ENCODE results near the gene DNM1. TPM values are rescaled to one million over a fixed set of nuclear protein-coding genes. Genes with fewer than 3 reads are reported as not detected.
"Not testable (repeated sequence)": the region's sequence is repeated elsewhere in the genome, so short reads cannot be mapped to it uniquely, and the experiment has no call there.

Gene DNM1
- total RNA-seq, 2 experiments from 2014 or later, result 0.40 to 0.65 TPM

GRCh38 chr9:128257907-128258306 lies 54.7 kb downstream of the DNM1 start:
- ChIA-PET CTCF (no interaction called here), POLR2A (no interaction called here)

GRCh38 chr9:128258326-128258725 lies 55.1 kb downstream of the DNM1 start:
- CTCF ChIA-PET, result no interaction called here
- POLR2A ChIA-PET, result no interaction called here

GRCh38 chr9:128259156-128259555 lies 56.0 kb downstream of the DNM1 start:
- ChIA-PET POLR2A (no interaction called here), CTCF (no interaction called here)

GRCh38 chr9:128260340-128260739 lies 57.2 kb downstream of the DNM1 start:
- CTCF ChIA-PET, result interaction anchor here (0.9 to 1.0 kb wide), 2 partner anchors 11 to 558 kb away, joined by 3 to 4 read pairs; partner anchors contain the start of gene ENDOG
- POLR2A ChIA-PET, result no interaction called here

GRCh38 chr9:128262687-128263086 lies 59.5 kb downstream of the DNM1 start:
- ChIA-PET CTCF (interaction anchor here (0.7 to 0.8 kb wide), 2 partner anchors 9 to 23 kb away, joined by 3 to 4 read pairs; no protein-coding TSS in a partner anchor), POLR2A (no interaction called here)

GRCh38 chr9:128265348-128265847 lies 62.2 kb downstream of the DNM1 start:
- ChIA-PET CTCF (no interaction called here), POLR2A (interaction anchor here (0.7 kb wide), 1 partner anchor 274 kb away, joined by 3 read pairs; no protein-coding TSS in a partner anchor)

- CTCF ChIA-PET, result interaction anchor here (0.9 kb wide), 2 partner anchors 15 to 47 kb away, joined by 3 to 4 read pairs; no protein-coding TSS in a partner anchor
- POLR2A ChIA-PET, result no interaction called here
Observed at GRCh38 chr9:128266868-128267590, 63.9 kb downstream of the DNM1 start.

GRCh38 chr9:128271112-128271511 lies 67.9 kb downstream of the DNM1 start:
- CTCF ChIA-PET, result interaction anchor here (0.7 kb wide), 2 partner anchors 11 to 20 kb away, joined by 3 to 4 read pairs; no protein-coding TSS in a partner anchor

GRCh38 chr9:128271512-128271911 lies 68.3 kb downstream of the DNM1 start:
- ChIA-PET POLR2A (no interaction called here), CTCF (interaction anchor here (0.7 to 0.9 kb wide), 3 partner anchors 11 to 24 kb away, joined by 3 to 4 read pairs (median 4); no protein-coding TSS in a partner anchor)

More at GRCh38 chr9:128271112-128271511, 67.9 kb downstream of the DNM1 start:
- POLR2A ChIA-PET, result no interaction called here

- ChIA-PET POLR2A (no interaction called here), CTCF (interaction anchor here (1.7 kb wide), 1 partner anchor 19 kb away, joined by 3 read pairs; no protein-coding TSS in a partner anchor)
Observed at GRCh38 chr9:128274245-128274644, 71.1 kb downstream of the DNM1 start.

GRCh38 chr9:128275198-128276007 lies 72.2 kb downstream of the DNM1 start, which contains the start of gene GOLGA2:
TSS of gene GOLGA2 (minus strand) at chr9:128276007. CDS start at chr9:128275976, 31 bp downstream.
- POLR2A ChIA-PET, result interaction anchor here (0.6 to 0.9 kb wide), 3 partner anchors 46 to 275 kb away, joined by 3 to 4 read pairs (median 3); no protein-coding TSS in a partner anchor
- CTCF ChIA-PET, result interaction anchor here (0.8 kb wide), 1 partner anchor 20 kb away, joined by 4 read pairs; no protein-coding TSS in a partner anchor

- POLR2A ChIA-PET, result interaction anchor here (0.6 to 0.9 kb wide), 3 partner anchors 46 to 274 kb away, joined by 3 to 4 read pairs (median 3); no protein-coding TSS in a partner anchor
Observed at GRCh38 chr9:128276008-128276573, 72.9 kb downstream of the DNM1 start, which contains the start of gene SWI5. TSS of gene SWI5 (plus strand) at chr9:128276276.

GRCh38 chr9:128276574-128277270 lies 73.5 kb downstream of the DNM1 start:
- CTCF ChIA-PET, result interaction anchor here (1.8 kb wide), 1 partner anchor 19 kb away, joined by 9 read pairs; no protein-coding TSS in a partner anchor
- POLR2A ChIA-PET, result interaction anchor here (0.9 kb wide), 1 partner anchor 274 kb away, joined by 4 read pairs; no protein-coding TSS in a partner anchor

More at GRCh38 chr9:128276008-128276573, 72.9 kb downstream of the DNM1 start, which contains the start of gene SWI5:
- CTCF ChIA-PET, result interaction anchor here (0.8 kb wide), 1 partner anchor 19 kb away, joined by 4 read pairs; no protein-coding TSS in a partner anchor

- POLR2A ChIA-PET, CTCF ChIA-PET: not testable (repeated sequence)
Observed at GRCh38 chr9:128279088-128280073, 76.2 kb downstream of the DNM1 start.

GRCh38 chr9:128280084-128280622 lies 77.0 kb downstream of the DNM1 start:
- ChIA-PET CTCF (interaction anchor here (0.7 to 1.1 kb wide), 2 partner anchors 61 to 79 kb away, joined by 3 read pairs; no protein-coding TSS in a partner anchor), POLR2A (no interaction called here)

GRCh38 chr9:128282500-128282899 lies 79.3 kb downstream of the DNM1 start:
- CTCF ChIA-PET, result no interaction called here

More at GRCh38 chr9:128282500-128282899, 79.3 kb downstream of the DNM1 start:
- POLR2A ChIA-PET, result no interaction called here
